ENCODE data around the gene KRI1.

KRI1 gene

GRCh38 chr19:10546817-10547216 is 19.0 kb downstream of the KRI1 start:
- Histone ChIP-seq H3K18ac (ENCODE audit: low read length) (no peak overlapping the region), H4K12ac (ENCODE audit: low read depth, low read length) (no peak overlapping the region), H3K23ac (ENCODE audit: low read length) (no peak overlapping the region), H2BK5ac (ENCODE audit: low read depth, low read length, poor library complexity) (no peak overlapping the region), H3K4ac (ENCODE audit: low read depth, low read length) (no peak overlapping the region), H3K27ac (ENCODE audit: low read depth, low read length) (no peak overlapping the region), H3K4me2 (ENCODE audit: low read length) (no peak overlapping the region), H2AK5ac (ENCODE audit: low read length) (no peak overlapping the region), H2BK120ac (ENCODE audit: insufficient read depth, low read length, poor library complexity) (no peak overlapping the region), H3K36me3 (ENCODE audit: control insufficient read depth in 1 of 2, insufficient read depth in 2 of 2, low read length in 2 of 2) (peaks cover 13 to 23% of the 10 kb centered on the region in 2 experiments), H3K9ac (ENCODE audit: low read length) (no peak overlapping the region), H3K9me3 (ENCODE audit: insufficient read depth, low read depth, low read length) (no peaks in the 10 kb centered on the region), H2AFZ (ENCODE audit: insufficient read depth, low read length, poor library complexity) (no peak overlapping the region), H4K91ac (ENCODE audit: low read depth, low read length) (no peak overlapping the region), H3K79me1 (ENCODE audit: low read length) (peaks cover 5% of the 10 kb centered on the region), H3K14ac (ENCODE audit: low read length) (no peak overlapping the region), H2BK12ac (ENCODE audit: low read length) (no peak overlapping the region), H3K4me1 (ENCODE audit: control insufficient read depth in 1 of 2, insufficient read depth in 2 of 2, low read length in 2 of 2) (peaks cover 4 to 6% of the 10 kb centered on the region in 2 experiments), H3K79me2 (ENCODE audit: control insufficient read depth, insufficient read depth, low read length, poor library complexity) (peaks cover 6% of the 10 kb centered on the region), H4K8ac (ENCODE audit: low read depth, low read length) (no peak overlapping the region), H3K27me3 (ENCODE audit: insufficient read depth, low read length) (no peaks in the 10 kb centered on the region), H3K4me3 (ENCODE audit: low read depth, low read length) (no peak overlapping the region)
- no peak for DNase-seq
- WGBS (ENCODE audit: extremely low coverage, insufficient coverage, insufficient read length) = no CpG with 5 or more reads among the region's 17 CpGs

GRCh38 chr19:10544753-10545251 is 21.0 kb downstream of the KRI1 start:
- Histone ChIP-seq H2BK12ac (ENCODE audit: low read length) (no peak overlapping the region), H3K36me3 (ENCODE audit: control insufficient read depth in 1 of 2, insufficient read depth in 2 of 2, low read length in 2 of 2) (peaks cover 13 to 16% of the 10 kb centered on the region in 2 experiments), H3K23ac (ENCODE audit: low read length) (no peak overlapping the region), H2BK120ac (ENCODE audit: insufficient read depth, low read length, poor library complexity) (no peak overlapping the region), H3K27ac (ENCODE audit: low read depth, low read length) (no peak overlapping the region), H3K79me2 (ENCODE audit: control insufficient read depth, insufficient read depth, low read length, poor library complexity) (peaks cover 6% of the 10 kb centered on the region), H4K12ac (ENCODE audit: low read depth, low read length) (peak overlapping the region; percentile 32), H3K27me3 (ENCODE audit: insufficient read depth, low read length) (no peaks in the 10 kb centered on the region), H4K8ac (ENCODE audit: low read depth, low read length) (no peak overlapping the region), H3K14ac (ENCODE audit: low read length) (no peak overlapping the region), H3K9ac (ENCODE audit: low read length) (no peak overlapping the region), H3K9me3 (ENCODE audit: insufficient read depth, low read depth, low read length) (no peaks in the 10 kb centered on the region), H2AFZ (ENCODE audit: insufficient read depth, low read length, poor library complexity) (peak overlapping the region; percentile 97), H3K4me3 (ENCODE audit: low read depth, low read length) (peak overlapping the region; percentile 82), H3K79me1 (ENCODE audit: low read length) (peaks cover 5% of the 10 kb centered on the region), H3K18ac (ENCODE audit: low read length) (no peak overlapping the region), H3K4me1 (ENCODE audit: control insufficient read depth in 1 of 2, insufficient read depth in 2 of 2, low read length in 2 of 2) (peaks cover 4 to 6% of the 10 kb centered on the region in 2 experiments), H3K4ac (ENCODE audit: low read depth, low read length) (no peak overlapping the region), H4K91ac (ENCODE audit: low read depth, low read length) (no peak overlapping the region), H2BK5ac (ENCODE audit: low read depth, low read length, poor library complexity) (no peak overlapping the region), H2AK5ac (ENCODE audit: low read length) (no peak overlapping the region), H3K4me2 (ENCODE audit: low read length) (peak overlapping the region; percentile 13)
- no CpG with 5 or more reads among the region's 23 CpGs for WGBS (ENCODE audit: extremely low coverage, insufficient coverage, insufficient read length)
- DNase-seq = no peak

GRCh38 chr19:10544242-10544752 is 21.5 kb downstream of the KRI1 start:
- DNase-seq = peak in 1 of 2 donors; percentile 43
- H4K91ac ChIP-seq (ENCODE audit: low read depth, low read length) = peak overlapping the region; percentile 89
- H3K18ac ChIP-seq (ENCODE audit: low read length) = peak overlapping the region; percentile 93
- H3K36me3 ChIP-seq (ENCODE audit: control insufficient read depth in 1 of 2, insufficient read depth in 2 of 2, low read length in 2 of 2) = peaks cover 10 to 14% of the 10 kb centered on the region in 2 experiments
- H2AK5ac ChIP-seq (ENCODE audit: low read length) = peak overlapping the region; percentile 76
- H3K4me2 ChIP-seq (ENCODE audit: low read length) = peak overlapping the region; percentile 86
- peaks cover 5% of the 10 kb centered on the region for H3K79me1 ChIP-seq (ENCODE audit: low read length)
- WGBS (ENCODE audit: extremely low coverage, insufficient coverage, insufficient read length) = no CpG with 5 or more reads among the region's 22 CpGs
- no peaks in the 10 kb centered on the region for H3K9me3 ChIP-seq (ENCODE audit: insufficient read depth, low read depth, low read length)
- H3K27me3 ChIP-seq (ENCODE audit: insufficient read depth, low read length) = no peaks in the 10 kb centered on the region
- peak overlapping the region; percentile 68 for H2BK120ac ChIP-seq (ENCODE audit: insufficient read depth, low read length, poor library complexity)
- H2BK5ac ChIP-seq (ENCODE audit: low read depth, low read length, poor library complexity) = peak overlapping the region; percentile 68
- peak overlapping the region; percentile 82 for H3K4me3 ChIP-seq (ENCODE audit: low read depth, low read length)
- no peak overlapping the region for H2BK12ac ChIP-seq (ENCODE audit: low read length)
- peak overlapping the region; percentile 90 for H3K4ac ChIP-seq (ENCODE audit: low read depth, low read length)
- H4K12ac ChIP-seq (ENCODE audit: low read depth, low read length) = peak overlapping the region; percentile 94
- peak overlapping the region; percentile 97 for H2AFZ ChIP-seq (ENCODE audit: insufficient read depth, low read length, poor library complexity)
- no peak overlapping the region for H3K23ac ChIP-seq (ENCODE audit: low read length)
- H3K27ac ChIP-seq (ENCODE audit: low read depth, low read length) = no peak overlapping the region
- peak overlapping the region; percentile 76 for H3K9ac ChIP-seq (ENCODE audit: low read length)
- H3K4me1 ChIP-seq (ENCODE audit: control insufficient read depth in 1 of 2, insufficient read depth in 2 of 2, low read length in 2 of 2) = peaks cover 4 to 6% of the 10 kb centered on the region in 2 experiments
- peak overlapping the region; percentile 94 for H4K8ac ChIP-seq (ENCODE audit: low read depth, low read length)
- peak overlapping the region; percentile 86 for H3K14ac ChIP-seq (ENCODE audit: low read length)
- H3K79me2 ChIP-seq (ENCODE audit: control insufficient read depth, insufficient read depth, low read length, poor library complexity) = peaks cover 6% of the 10 kb centered on the region

GRCh38 chr19:10543420-10544241 is 22.2 kb downstream of the KRI1 start, which contains the start of gene ATG4D:
ATG4D (plus strand) TSS chr19:10543904; CDS start chr19:10544091, 187 bp downstream.
- peak within 1 kb of the TSS; percentile 94 for H4K12ac ChIP-seq (ENCODE audit: low read depth, low read length)
- H2BK12ac ChIP-seq (ENCODE audit: low read length) = no peak within 1 kb of the TSS
- peak; percentile 64 to 78 for DNase-seq
- H3K18ac ChIP-seq (ENCODE audit: low read length) = peak within 1 kb of the TSS; percentile 93
- H3K4me2 ChIP-seq (ENCODE audit: low read length) = peak within 1 kb of the TSS; percentile 86
- peaks cover 4 to 6% of the 10 kb centered on the region in 2 experiments for H3K4me1 ChIP-seq (ENCODE audit: control insufficient read depth in 1 of 2, insufficient read depth in 2 of 2, low read length in 2 of 2)
- H2BK120ac ChIP-seq (ENCODE audit: insufficient read depth, low read length, poor library complexity) = peak within 1 kb of the TSS; percentile 68
- peaks cover 5% of the 10 kb centered on the region for H3K79me1 ChIP-seq (ENCODE audit: low read length)
- peaks cover 6% of the 10 kb centered on the region for H3K79me2 ChIP-seq (ENCODE audit: control insufficient read depth, insufficient read depth, low read length, poor library complexity)
- H4K91ac ChIP-seq (ENCODE audit: low read depth, low read length) = peak within 1 kb of the TSS; percentile 89
- peak within 1 kb of the TSS; percentile 90 for H3K4ac ChIP-seq (ENCODE audit: low read depth, low read length)
- H2AK5ac ChIP-seq (ENCODE audit: low read length) = peak within 1 kb of the TSS; percentile 76
- no peak within 1 kb of the TSS for H3K23ac ChIP-seq (ENCODE audit: low read length)
- H3K9me3 ChIP-seq (ENCODE audit: insufficient read depth, low read depth, low read length) = no peaks in the 10 kb centered on the region
- H2BK5ac ChIP-seq (ENCODE audit: low read depth, low read length, poor library complexity) = peak within 1 kb of the TSS; percentile 68
- no peak within 1 kb of the TSS for H3K27ac ChIP-seq (ENCODE audit: low read depth, low read length)
- no peaks in the 10 kb centered on the region for H3K27me3 ChIP-seq (ENCODE audit: insufficient read depth, low read length)
- no CpG with 5 or more reads among the region's 79 CpGs for WGBS (ENCODE audit: extremely low coverage, insufficient coverage, insufficient read length)
- peak within 1 kb of the TSS; percentile 86 for H3K14ac ChIP-seq (ENCODE audit: low read length)
- peak within 1 kb of the TSS; percentile 82 for H3K4me3 ChIP-seq (ENCODE audit: low read depth, low read length)
- H3K9ac ChIP-seq (ENCODE audit: low read length) = peak within 1 kb of the TSS; percentile 76
- H2AFZ ChIP-seq (ENCODE audit: insufficient read depth, low read length, poor library complexity) = peak within 1 kb of the TSS; percentile 97
- peaks cover 10 to 12% of the 10 kb centered on the region in 2 experiments for H3K36me3 ChIP-seq (ENCODE audit: control insufficient read depth in 1 of 2, insufficient read depth in 2 of 2, low read length in 2 of 2)
- H4K8ac ChIP-seq (ENCODE audit: low read depth, low read length) = peak within 1 kb of the TSS; percentile 94

Data from trophoblast cell (in vitro differentiated cells and primary cell).